Measurements from ENCODE around the gene OSBPL3. TPM values are rescaled to one million over a fixed set of nuclear protein-coding genes. Genes with fewer than 3 reads are reported as not detected.
A peak's percentile ranks its signal among the peaks of the same experiment; 100 is the strongest.

Gene OSBPL3
- total RNA-seq, 1 donor from 2014 or later, result 26.8 TPM

- TF ChIP-seq CTCF (conservative IDR thresholded peaks at IDR 0.05; ENCODE audit: low read depth, low read length), result no peak
- no peak overlapping the region for H3K4me3 ChIP-seq (ENCODE audit: low read depth, low read length)
- DNase-seq (ENCODE audit: low read depth), result peak; percentile 41
Observed at GRCh38 chr7:24965831-24966708, 13.9 kb downstream of the OSBPL3 start.

GRCh38 chr7:24964191-24964590, 15.8 kb downstream of the OSBPL3 start:
- TF ChIP-seq CTCF (conservative IDR thresholded peaks at IDR 0.05; ENCODE audit: low read depth, low read length), result no peak
- DNase-seq (ENCODE audit: low read depth), result no peak
- no peak overlapping the region for H3K4me3 ChIP-seq (ENCODE audit: low read depth, low read length)

GRCh38 chr7:24963218-24963617, 16.8 kb downstream of the OSBPL3 start:
- H3K4me3 ChIP-seq (ENCODE audit: low read depth, low read length), result no peak overlapping the region
- DNase-seq (ENCODE audit: low read depth), result peak; percentile 60
- TF ChIP-seq CTCF (conservative IDR thresholded peaks at IDR 0.05; ENCODE audit: low read depth, low read length), result no peak

GRCh38 chr7:24962418-24962962, 17.5 kb downstream of the OSBPL3 start:
- H3K4me3 ChIP-seq (ENCODE audit: low read depth, low read length), result no peak overlapping the region
- no peak for DNase-seq (ENCODE audit: low read depth)
- no peak for TF ChIP-seq CTCF (conservative IDR thresholded peaks at IDR 0.05; ENCODE audit: low read depth, low read length)

- H3K4me3 ChIP-seq (ENCODE audit: low read depth, low read length), result no peak overlapping the region
- no peak for TF ChIP-seq CTCF (conservative IDR thresholded peaks at IDR 0.05; ENCODE audit: low read depth, low read length)
- DNase-seq (ENCODE audit: low read depth), result no peak
Observed at GRCh38 chr7:24959735-24960485, 20.1 kb downstream of the OSBPL3 start.

GRCh38 chr7:24958399-24958798, 21.6 kb downstream of the OSBPL3 start:
- DNase-seq (ENCODE audit: low read depth), result no peak
- TF ChIP-seq CTCF (conservative IDR thresholded peaks at IDR 0.05; ENCODE audit: low read depth, low read length), result no peak
- H3K4me3 ChIP-seq (ENCODE audit: low read depth, low read length), result no peak overlapping the region

All from epithelial cell of proximal tubule (primary cell).